Hematopoietic multipotent progenitor cell (in vitro differentiated cells): ENCODE measurements around the gene MB. TPM values are rescaled to one million over a fixed set of nuclear protein-coding genes. Genes with fewer than 3 reads are reported as not detected.

Experiments used
- DNase-seq, 3 donors: peaks; one replicate each; pipeline ENCODE4 v3.0.0-alpha.2; 2011 to 2015; ENCODE audit warnings: low read depth in 2 of 3, low spot score in 2 of 3
- total RNA-seq: library from RNA; depleted of rRNA; stranded (reverse); fragments of >200 nt; gene quantifications from one replicate; pipeline ENCODE4 v1.2.3, GENCODE V29; 2012

Gene MB
- total RNA-seq, 1 donor = not detected

GRCh38 chr22:35580351-35581022, 36.6 kb downstream of the MB start:
- DNase-seq = no peak

GRCh38 chr22:35578836-35579575, 38.1 kb downstream of the MB start:
- DNase-seq = no peak

GRCh38 chr22:35577799-35578659, 39.1 kb downstream of the MB start:
- DNase-seq = no peak

GRCh38 chr22:35576671-35577070, 40.5 kb downstream of the MB start:
- no peak for DNase-seq

GRCh38 chr22:35575116-35575748, 41.9 kb downstream of the MB start:
- DNase-seq = no peak

GRCh38 chr22:35572556-35572955, 44.6 kb downstream of the MB start:
- no peak for DNase-seq

- DNase-seq = no peak
Observed at GRCh38 chr22:35570686-35571194, 46.4 kb downstream of the MB start.

- no peak for DNase-seq
Observed at GRCh38 chr22:35569916-35570315, 47.2 kb downstream of the MB start.

- DNase-seq = no peak
Observed at GRCh38 chr22:35568751-35569739, 48.1 kb downstream of the MB start.

GRCh38 chr22:35567351-35568141, 49.6 kb downstream of the MB start:
- DNase-seq = no peak

- DNase-seq = no peak
Observed at GRCh38 chr22:35564975-35565867, 51.9 kb downstream of the MB start.

GRCh38 chr22:35563211-35563610, 53.9 kb downstream of the MB start:
- no peak for DNase-seq

- DNase-seq = no peak
Observed at GRCh38 chr22:35561796-35562526, 55.2 kb downstream of the MB start.

GRCh38 chr22:35560824-35561223, 56.3 kb downstream of the MB start:
- DNase-seq = no peak

- DNase-seq = no peak
Observed at GRCh38 chr22:35560366-35560765, 56.8 kb downstream of the MB start.

GRCh38 chr22:35559354-35560005, 57.6 kb downstream of the MB start:
- DNase-seq = no peak

GRCh38 chr22:35558719-35559118, 58.4 kb downstream of the MB start:
- no peak for DNase-seq
